CD4-positive, alpha-beta T cell (primary cell): Measurements from ENCODE around the gene HLA-DRA. TPM values are rescaled to one million over a fixed set of nuclear protein-coding genes. Genes with fewer than 3 reads are reported as not detected.

ENCODE experiments used
- ATAC-seq: fragments of 200-7000 bp; cut with Tn5 transposase; one replicate; pipeline ENCODE4 v1.10.0; 2022; ENCODE audit warnings: mild to moderate bottlenecking; ENCODE audit not compliant: poor library complexity
- CTCF ChIA-PET: fragments of 350-600 bp; sonication (Branson Sonifier 250); formaldehyde crosslinking; loops from one replicate; lab custom pipeline; 2021; ENCODE audit warnings: antibody characterized with exemption, inconsistent platforms; lab: Charles Lee
- POLR2A ChIA-PET: fragments of 350-600 bp; sonication (Branson Sonifier 250); formaldehyde crosslinking; loops from one replicate; lab custom pipeline; 2021; ENCODE audit warnings: antibody characterized with exemption, inconsistent platforms; lab: Charles Lee
- DNase-seq, 14 experiments: peaks; one replicate each; pipeline ENCODE4 v3.0.0-alpha.2; 2013 to 2020; ENCODE audit warnings: mixed read lengths in 2 of 14
- H3K27ac ChIP-seq, 2 donors: one replicate each; pipeline versions ENCODE4 v1.5.1 to v1.7.0; 2013; ENCODE audit warnings: low read length in 2 of 2, low read depth in 1 of 2, mild to moderate bottlenecking in 1 of 2
- H3K27me3 ChIP-seq, 2 experiments: 1 replicate in 1 of 2; 2 replicates in 1 of 2; pipeline versions ENCODE4 v1.6.1 to v1.7.0; 2013; ENCODE audit warnings: low read length in 2 of 2, control low read depth in 1 of 2, mild to moderate bottlenecking in 1 of 2, moderate library complexity in 1 of 2; ENCODE audit not compliant: insufficient read depth in 2 of 2, control insufficient read depth in 1 of 2
- H3K36me3 ChIP-seq: one replicate; pipeline ENCODE4 v1.6.1; 2013; ENCODE audit warnings: low read length, control low read depth; ENCODE audit not compliant: insufficient read depth
- H3K4me1 ChIP-seq: one replicate; pipeline ENCODE4 v1.6.1; 2013; ENCODE audit warnings: low read length, control low read depth; ENCODE audit not compliant: insufficient read depth
- H3K4me3 ChIP-seq: one replicate; pipeline ENCODE4 v1.5.1; 2013; ENCODE audit warnings: mild to moderate bottlenecking, low read length, moderate library complexity
- H3K9me3 ChIP-seq, 2 experiments: 1 replicate in 1 of 2; 2 replicates in 1 of 2; pipeline versions ENCODE4 v1.6.1 to v1.7.0; 2013; ENCODE audit warnings: low read length in 2 of 2, mild to moderate bottlenecking in 2 of 2, control low read depth in 1 of 2, moderate library complexity in 1 of 2; ENCODE audit not compliant: control insufficient read depth in 1 of 2, insufficient read depth in 1 of 2
- H3K27ac Mint-ChIP-seq: one replicate; pipeline ENCODE4 v1.8.0; 2020; ENCODE audit warnings: mixed read lengths
- H3K27me3 Mint-ChIP-seq: one replicate; pipeline ENCODE4 v1.8.0; 2021; ENCODE audit warnings: mixed read lengths
- H3K36me3 Mint-ChIP-seq: one replicate; pipeline ENCODE4 v1.8.0; 2021; ENCODE audit warnings: low read depth, mixed read lengths
- H3K4me1 Mint-ChIP-seq: one replicate; pipeline ENCODE4 v1.8.0; 2021; ENCODE audit warnings: low read depth, mixed read lengths
- H3K4me3 Mint-ChIP-seq: one replicate; pipeline ENCODE4 v1.8.0; 2020; ENCODE audit warnings: mild to moderate bottlenecking, mixed read lengths
- H3K9me3 Mint-ChIP-seq: one replicate; pipeline ENCODE4 v1.8.0; 2020; ENCODE audit warnings: mixed read lengths
- intact Hi-C, 2 experiments: fragments of 100-400 bp; cut with DNase I in 1 of 2; cut with micrococcal nuclease in 1 of 2; formaldehyde crosslinking; loops; one replicate each; pipeline versions ENCODE4 v1.15.1 to v1.9.0; 2023 to 2025; cut with DNase I, micrococcal nuclease
- total RNA-seq, 174 experiments: library from RNA in 2 of 174; stranded (reverse) in 2 of 174; gene quantifications; one replicate each; pipeline ENCODE4 v1.2.3 and lab custom pipeline; 2021 to 2026
- TF ChIP-seq, protein P1 (sequence below): fragments of 200-600 bp; IDR thresholded peaks from one replicate; pipeline ENCODE4 v1.8.0; 2022; ENCODE audit warnings: antibody characterized with exemption, mild to moderate bottlenecking

The HLA-DRA gene
- total RNA-seq, 2 experiments from 2014 or later, result 50.3 to 51.0 TPM

GRCh38 chr6:32402812-32403211, 36.9 kb upstream of the HLA-DRA start:
- H3K27me3 ChIP-seq, result peaks cover 7 to 11% of the 10 kb centered on the region in 2 experiments
- Mint-ChIP-seq H3K27me3 (peaks cover 44% of the 10 kb centered on the region), H3K4me1 (no peaks in the 10 kb centered on the region), H3K4me3 (no peak overlapping the region), H3K36me3 (no peaks in the 10 kb centered on the region), H3K27ac (no peak overlapping the region), H3K9me3 (no peaks in the 10 kb centered on the region)
- H3K4me1 ChIP-seq, result no peaks in the 10 kb centered on the region
- DNase-seq (no peak), ATAC-seq (no peak)
- H3K36me3 ChIP-seq, result no peaks in the 10 kb centered on the region
- H3K27ac ChIP-seq, result no peak overlapping the region
- intact Hi-C loops, result no loop called here
- CTCF ChIA-PET, result no interaction called here
- no peaks in the 10 kb centered on the region for H3K9me3 ChIP-seq
- H3K4me3 ChIP-seq, result no peak overlapping the region
- POLR2A ChIA-PET, result no interaction called here
- TF ChIP-seq, protein P1, sequence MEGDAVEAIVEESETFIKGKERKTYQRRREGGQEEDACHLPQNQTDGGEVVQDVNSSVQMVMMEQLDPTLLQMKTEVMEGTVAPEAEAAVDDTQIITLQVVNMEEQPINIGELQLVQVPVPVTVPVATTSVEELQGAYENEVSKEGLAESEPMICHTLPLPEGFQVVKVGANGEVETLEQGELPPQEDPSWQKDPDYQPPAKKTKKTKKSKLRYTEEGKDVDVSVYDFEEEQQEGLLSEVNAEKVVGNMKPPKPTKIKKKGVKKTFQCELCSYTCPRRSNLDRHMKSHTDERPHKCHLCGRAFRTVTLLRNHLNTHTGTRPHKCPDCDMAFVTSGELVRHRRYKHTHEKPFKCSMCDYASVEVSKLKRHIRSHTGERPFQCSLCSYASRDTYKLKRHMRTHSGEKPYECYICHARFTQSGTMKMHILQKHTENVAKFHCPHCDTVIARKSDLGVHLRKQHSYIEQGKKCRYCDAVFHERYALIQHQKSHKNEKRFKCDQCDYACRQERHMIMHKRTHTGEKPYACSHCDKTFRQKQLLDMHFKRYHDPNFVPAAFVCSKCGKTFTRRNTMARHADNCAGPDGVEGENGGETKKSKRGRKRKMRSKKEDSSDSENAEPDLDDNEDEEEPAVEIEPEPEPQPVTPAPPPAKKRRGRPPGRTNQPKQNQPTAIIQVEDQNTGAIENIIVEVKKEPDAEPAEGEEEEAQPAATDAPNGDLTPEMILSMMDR, result no peak

DNA sequence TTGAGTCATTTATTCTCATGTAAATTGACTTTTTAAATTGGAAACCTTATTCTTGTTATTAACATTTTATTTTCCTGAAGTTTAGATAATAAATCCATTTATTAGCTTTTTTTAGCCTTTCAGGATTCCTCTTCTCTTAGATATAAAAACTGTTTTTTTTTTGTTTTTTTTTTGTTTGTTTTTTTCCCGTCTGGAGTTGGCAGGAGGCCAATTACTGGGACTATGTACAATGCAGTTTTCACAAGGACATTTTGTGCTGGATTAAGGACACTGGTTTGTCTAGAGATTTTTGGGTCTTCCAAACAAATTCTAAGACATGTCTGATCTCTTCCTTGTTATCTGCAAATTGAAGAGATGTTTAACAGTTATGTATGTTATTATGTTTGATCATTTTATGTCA, 34.0 kb upstream of the HLA-DRA start:
- Mint-ChIP-seq H3K36me3 (no peaks in the 10 kb centered on the region), H3K4me3 (no peak overlapping the region), H3K27me3 (peaks cover 55% of the 10 kb centered on the region), H3K27ac (no peak overlapping the region), H3K4me1 (peaks cover 4% of the 10 kb centered on the region), H3K9me3 (no peaks in the 10 kb centered on the region)
- intact Hi-C loops, result no loop called here
- ATAC-seq, result no peak
- peaks cover 12 to 14% of the 10 kb centered on the region in 2 experiments for H3K27me3 ChIP-seq
- no peaks in the 10 kb centered on the region for H3K36me3 ChIP-seq
- H3K4me3 ChIP-seq, result no peak overlapping the region
- DNase-seq, result no peak
- TF ChIP-seq, protein P1, result no peak
- CTCF ChIA-PET, result no interaction called here
- H3K27ac ChIP-seq, result no peak overlapping the region
- POLR2A ChIA-PET, result interaction anchor here (0.7 kb wide), 1 partner anchor 58 kb away, joined by 3 read pairs; no protein-coding TSS in a partner anchor
- H3K9me3 ChIP-seq, result no peaks in the 10 kb centered on the region
- no peaks in the 10 kb centered on the region for H3K4me1 ChIP-seq

- DNase-seq, result no peak
- no peaks in the 10 kb centered on the region for H3K4me1 ChIP-seq
- no peak for ATAC-seq
- H3K27me3 ChIP-seq, result peaks cover 12 to 14% of the 10 kb centered on the region in 2 experiments
- Mint-ChIP-seq H3K9me3 (no peaks in the 10 kb centered on the region), H3K36me3 (no peaks in the 10 kb centered on the region), H3K27me3 (peaks cover 55% of the 10 kb centered on the region), H3K4me3 (no peak overlapping the region), H3K27ac (no peak overlapping the region), H3K4me1 (peaks cover 4% of the 10 kb centered on the region)
- H3K27ac ChIP-seq, result no peak overlapping the region
- H3K4me3 ChIP-seq, result no peak overlapping the region
- no peaks in the 10 kb centered on the region for H3K9me3 ChIP-seq
- no peaks in the 10 kb centered on the region for H3K36me3 ChIP-seq
- ChIA-PET POLR2A (no interaction called here), CTCF (no interaction called here)
- intact Hi-C loops, result no loop called here
- TF ChIP-seq, protein P1, result no peak
These were observed 33.5 kb upstream of the HLA-DRA start for GRCh38 chr6:32406197-32406596.
